Ovary (tissue), 3 donors: ENCODE measurements around the gene KISS1.

Experiments used
- EP300 ChIP-seq: sonication (generic); formaldehyde crosslinking; IDR thresholded peaks from one replicate; pipeline ENCODE4 v1.6.1; 2017; ENCODE audit warnings: antibody characterized with exemption
- TF ChIP-seq, protein P1 (sequence below), 3 donors: fragments of 450-650 bp in 2 of 3; fragments of 200-600 bp in 1 of 3; IDR thresholded peaks; one replicate each; pipeline versions ENCODE4 v1.5.1 to v1.8.0; 2016 to 2022; ENCODE audit warnings: antibody characterized with exemption in 3 of 3, mild to moderate bottlenecking in 1 of 3
- donor health status: DM: no; HTN: no; CAD: no.

DNA sequence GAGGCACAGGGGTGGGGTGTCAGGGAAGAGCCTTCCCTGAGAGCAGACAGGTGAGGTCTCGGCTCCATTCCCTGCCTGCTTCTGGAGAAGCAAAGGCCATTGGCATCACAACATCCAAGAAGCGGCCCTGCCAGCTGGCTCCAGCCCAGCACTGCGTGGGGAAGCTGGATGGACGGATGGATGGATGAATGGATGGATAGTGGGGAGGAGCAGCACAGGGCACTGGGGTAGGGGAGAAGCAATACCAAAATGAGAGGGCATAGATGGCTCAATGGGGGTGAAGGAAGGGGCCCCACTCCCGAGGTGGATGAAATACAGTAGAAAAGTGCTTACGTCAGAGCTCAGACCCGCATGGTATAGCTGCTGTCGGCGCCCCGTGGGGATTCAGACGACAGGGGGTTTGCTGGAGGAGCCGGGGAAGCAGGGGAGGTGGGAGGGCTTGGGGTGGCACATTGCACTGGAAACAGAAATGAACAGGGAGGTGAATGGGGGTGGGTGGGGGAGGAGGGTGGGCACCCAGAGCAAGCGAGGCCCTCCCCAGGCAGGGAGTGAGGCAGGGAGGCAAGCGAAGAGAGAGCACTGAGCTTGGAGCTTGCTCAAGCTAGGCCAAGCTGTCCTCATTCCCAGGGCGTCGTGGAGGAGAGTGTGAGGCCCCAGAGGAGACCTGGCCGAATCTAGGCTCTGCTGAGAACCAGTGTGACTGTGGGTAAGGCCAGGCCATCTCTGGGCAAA is 27.0 kb upstream of the KISS1 start:
- no peak for TF ChIP-seq EP300
- TF ChIP-seq, protein P1, sequence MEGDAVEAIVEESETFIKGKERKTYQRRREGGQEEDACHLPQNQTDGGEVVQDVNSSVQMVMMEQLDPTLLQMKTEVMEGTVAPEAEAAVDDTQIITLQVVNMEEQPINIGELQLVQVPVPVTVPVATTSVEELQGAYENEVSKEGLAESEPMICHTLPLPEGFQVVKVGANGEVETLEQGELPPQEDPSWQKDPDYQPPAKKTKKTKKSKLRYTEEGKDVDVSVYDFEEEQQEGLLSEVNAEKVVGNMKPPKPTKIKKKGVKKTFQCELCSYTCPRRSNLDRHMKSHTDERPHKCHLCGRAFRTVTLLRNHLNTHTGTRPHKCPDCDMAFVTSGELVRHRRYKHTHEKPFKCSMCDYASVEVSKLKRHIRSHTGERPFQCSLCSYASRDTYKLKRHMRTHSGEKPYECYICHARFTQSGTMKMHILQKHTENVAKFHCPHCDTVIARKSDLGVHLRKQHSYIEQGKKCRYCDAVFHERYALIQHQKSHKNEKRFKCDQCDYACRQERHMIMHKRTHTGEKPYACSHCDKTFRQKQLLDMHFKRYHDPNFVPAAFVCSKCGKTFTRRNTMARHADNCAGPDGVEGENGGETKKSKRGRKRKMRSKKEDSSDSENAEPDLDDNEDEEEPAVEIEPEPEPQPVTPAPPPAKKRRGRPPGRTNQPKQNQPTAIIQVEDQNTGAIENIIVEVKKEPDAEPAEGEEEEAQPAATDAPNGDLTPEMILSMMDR (IDR thresholded peaks at IDR 0.05): no peak
